NCI-H1105 treated with DMSO at 0.1 percent for 48 hours (cell line): ENCODE data around the gene APH1A.
"Not testable (repeated sequence)": the region's sequence is repeated elsewhere in the genome, so short reads cannot be mapped to it uniquely, and the experiment has no call there.

Source experiments
- DNase-seq: peaks from one replicate; lab custom pipeline; 2025; lab: John Stamatoyannopoulos, UW

APH1A gene

GRCh38 chr1:150268340-150268704 lies 494 bp downstream of the APH1A start:
- DNase-seq = no peak

- no peak for DNase-seq
Measured at GRCh38 chr1:150267896-150268295, 920 bp downstream of the APH1A start.

GRCh38 chr1:150263549-150263948 lies 5.3 kb downstream of the APH1A start:
- DNase-seq = no peak

GRCh38 chr1:150262388-150263320 lies 6.2 kb downstream of the APH1A start:
- DNase-seq = no peak

- no peak for DNase-seq
Measured at GRCh38 chr1:150261367-150261766, 7.4 kb downstream of the APH1A start.

GRCh38 chr1:150259758-150260669 lies 8.8 kb downstream of the APH1A start:
- peak; percentile 64 for DNase-seq

- no peak for DNase-seq
Measured at GRCh38 chr1:150259217-150259616, 9.6 kb downstream of the APH1A start.

GRCh38 chr1:150257624-150258585 lies 10.9 kb downstream of the APH1A start, which contains the start of gene CA14:
Gene CA14 (plus strand): TSS chr1:150257774. CDS start chr1:150258129, 355 bp downstream.
- DNase-seq = no peak

- no peak for DNase-seq
Measured at GRCh38 chr1:150256554-150257341, 12.1 kb downstream of the APH1A start.

GRCh38 chr1:150256198-150256553 lies 12.6 kb downstream of the APH1A start:
- DNase-seq = no peak

GRCh38 chr1:150249936-150250335 lies 18.9 kb downstream of the APH1A start:
- DNase-seq = no peak

- no peak for DNase-seq
Measured at GRCh38 chr1:150243003-150243402, 25.8 kb downstream of the APH1A start.

GRCh38 chr1:150237746-150238145 lies 31.1 kb downstream of the APH1A start:
- no peak for DNase-seq

GRCh38 chr1:150237176-150237575 lies 31.6 kb downstream of the APH1A start:
- not testable (repeated sequence) for DNase-seq

- DNase-seq = no peak
Measured at GRCh38 chr1:150236614-150237100, 32.2 kb downstream of the APH1A start.

- DNase-seq = peak; percentile 100
Measured at GRCh38 chr1:150235852-150236613, 32.8 kb downstream of the APH1A start, which contains the start of gene ANP32E. Gene ANP32E (minus strand): TSS chr1:150236112. CDS start chr1:150235786, 326 bp downstream.

GRCh38 chr1:150235294-150235851 lies 33.4 kb downstream of the APH1A start:
- DNase-seq = no peak

GRCh38 chr1:150234566-150235293 lies 34.1 kb downstream of the APH1A start:
- DNase-seq = peak; percentile 52

GRCh38 chr1:150234309-150234565 lies 34.6 kb downstream of the APH1A start:
- no peak for DNase-seq
